22Rv1 (cell line): ENCODE measurements around the gene TMEM132D.

Experiments
- H3K27ac ChIP-seq: fragments of 450-650 bp; 2 replicates; pipeline ENCODE4 v1.5.1; 2017
- CTCF ChIP-seq: fragments of 450-650 bp; IDR thresholded peaks from 2 replicates; pipeline ENCODE4 v1.5.1; 2017; ENCODE audit warnings: mild to moderate bottlenecking
- ZFX ChIP-seq: fragments of 450-650 bp; IDR thresholded peaks from 2 replicates; pipeline ENCODE4 v1.6.1; 2017; ENCODE audit warnings: antibody characterized with exemption, borderline replicate concordance

TMEM132D gene

GRCh38 chr12:129097451-129097850 lies 806.4 kb downstream of the TMEM132D start:
- no peak overlapping the region for H3K27ac ChIP-seq
- no peak for TF ChIP-seq CTCF
- no peak for TF ChIP-seq ZFX

- no peak overlapping the region for H3K27ac ChIP-seq
- TF ChIP-seq ZFX (no peak), CTCF (no peak)
These were observed 806.9 kb downstream of the TMEM132D start for GRCh38 chr12:129096968-129097367.

GRCh38 chr12:129096184-129096583 lies 807.6 kb downstream of the TMEM132D start:
- no peak overlapping the region for H3K27ac ChIP-seq
- TF ChIP-seq CTCF (no peak), ZFX (no peak)

GRCh38 chr12:129089576-129089975 lies 814.2 kb downstream of the TMEM132D start:
- TF ChIP-seq ZFX (no peak), CTCF (no peak)

GRCh38 chr12:129084875-129085826 lies 818.7 kb downstream of the TMEM132D start:
- H3K27ac ChIP-seq: no peak overlapping the region
- no peak for TF ChIP-seq CTCF
- TF ChIP-seq ZFX: no peak

More at GRCh38 chr12:129089576-129089975, 814.2 kb downstream of the TMEM132D start:
- no peak overlapping the region for H3K27ac ChIP-seq

- TF ChIP-seq CTCF: no peak
- H3K27ac ChIP-seq: no peak overlapping the region
These were observed 820.5 kb downstream of the TMEM132D start for GRCh38 chr12:129083121-129083840.

GRCh38 chr12:129082441-129082840 lies 821.4 kb downstream of the TMEM132D start:
- TF ChIP-seq CTCF (no peak), ZFX (no peak)
- H3K27ac ChIP-seq: no peak overlapping the region
